ENCODE results near the gene ZNF821. TPM values are rescaled to one million over a fixed set of nuclear protein-coding genes. Genes with fewer than 3 reads are reported as not detected.
A peak's percentile ranks its signal among the peaks of the same experiment; 100 is the strongest.
"Not testable (repeated sequence)": the region's sequence is repeated elsewhere in the genome, so short reads cannot be mapped to it uniquely, and the experiment has no call there.

ZNF821 gene
- total RNA-seq, 2 experiments from 2014 or later, result 7.1 to 7.7 TPM

- ChIA-PET CTCF (interaction anchor here (1.3 to 2.9 kb wide), 2 partner anchors 14 to 17 kb away, joined by 3 to 8 read pairs; no protein-coding TSS in a partner anchor), POLR2A (no interaction called here)
- no peaks in the 10 kb centered on the region for H3K9me3 Mint-ChIP-seq
- no peaks in the 10 kb centered on the region for H3K27me3 Mint-ChIP-seq
- H3K4me3 Mint-ChIP-seq, result no peak overlapping the region
- H3K4me1 Mint-ChIP-seq, result peaks cover 30% of the 10 kb centered on the region
- DNase-seq, result no peak
- H3K27ac Mint-ChIP-seq, result no peak overlapping the region
- peaks cover 78% of the 10 kb centered on the region for H3K36me3 Mint-ChIP-seq (ENCODE audit: low read depth)
Observed at GRCh38 chr16:71917900-71918299, 33.9 kb upstream of the ZNF821 start.

GRCh38 chr16:71916397-71916920 lies 32.5 kb upstream of the ZNF821 start:
- peaks cover 32% of the 10 kb centered on the region for H3K4me1 Mint-ChIP-seq
- H3K4me3 Mint-ChIP-seq, result no peak overlapping the region
- no peaks in the 10 kb centered on the region for H3K27me3 Mint-ChIP-seq
- DNase-seq, result no peak
- H3K27ac Mint-ChIP-seq, result no peak overlapping the region
- CTCF ChIA-PET, result interaction anchor here (0.9 to 2.9 kb wide), 5 partner anchors 9 to 49 kb away, joined by 3 to 8 read pairs (median 3); no protein-coding TSS in a partner anchor
- no peaks in the 10 kb centered on the region for H3K9me3 Mint-ChIP-seq
- H3K36me3 Mint-ChIP-seq (ENCODE audit: low read depth), result peaks cover 77% of the 10 kb centered on the region
- POLR2A ChIA-PET, result no interaction called here

DNA sequence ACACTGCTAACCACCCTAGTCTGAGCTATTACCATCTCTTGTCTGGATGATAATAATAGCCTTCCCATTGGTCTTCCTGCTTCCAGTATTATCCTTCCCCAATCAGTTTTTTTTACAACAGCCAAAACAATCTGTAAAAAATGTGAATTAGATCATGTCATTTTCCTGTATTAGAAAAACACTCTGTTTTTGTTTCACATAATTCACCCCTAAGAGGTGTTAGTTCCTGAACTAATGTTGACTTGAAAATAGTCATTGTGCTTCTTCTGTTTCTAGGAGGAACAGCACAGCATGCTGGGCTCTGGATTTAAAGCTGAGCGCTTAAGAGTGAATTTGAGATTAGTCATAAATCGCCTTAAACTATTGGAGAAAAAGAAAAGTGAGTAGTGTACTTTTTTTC lies 31.4 kb upstream of the ZNF821 start:
- H3K36me3 Mint-ChIP-seq (ENCODE audit: low read depth), result peaks cover 66% of the 10 kb centered on the region
- peaks cover 35% of the 10 kb centered on the region for H3K4me1 Mint-ChIP-seq
- DNase-seq, result no peak
- no peaks in the 10 kb centered on the region for H3K9me3 Mint-ChIP-seq
- ChIA-PET POLR2A (interaction anchor here (0.7 kb wide), 1 partner anchor 9 kb away, joined by 3 read pairs; no protein-coding TSS in a partner anchor), CTCF (interaction anchor here (0.6 to 1.8 kb wide), 3 partner anchors 19 to 88 kb away, joined by 3 to 5 read pairs (median 3); no protein-coding TSS in a partner anchor)
- H3K4me3 Mint-ChIP-seq, result no peak overlapping the region
- H3K27me3 Mint-ChIP-seq, result no peaks in the 10 kb centered on the region
- no peak overlapping the region for H3K27ac Mint-ChIP-seq

DNA sequence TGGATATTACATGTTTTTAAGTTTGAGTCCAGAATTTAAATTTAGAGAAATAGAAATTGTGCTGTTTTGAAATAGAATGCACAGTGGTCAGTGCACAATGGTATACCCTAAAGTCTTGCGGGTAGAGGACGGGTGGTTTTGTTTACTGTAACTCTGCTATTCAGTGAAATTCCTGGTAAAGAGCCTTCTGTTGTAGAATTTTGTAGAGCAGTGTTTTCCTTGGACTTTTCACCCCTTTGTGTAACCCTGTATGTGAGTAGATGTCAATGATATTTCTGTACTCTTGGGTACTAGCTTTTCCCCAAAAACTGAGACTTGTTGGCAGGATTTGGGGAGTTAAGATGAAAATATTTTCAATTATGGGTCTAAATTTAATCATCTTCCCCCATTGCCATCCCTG lies 30.8 kb upstream of the ZNF821 start:
- Mint-ChIP-seq H3K4me3 (no peak overlapping the region), H3K27me3 (no peaks in the 10 kb centered on the region), H3K27ac (no peak overlapping the region), H3K4me1 (peaks cover 39% of the 10 kb centered on the region), H3K36me3 (ENCODE audit: low read depth) (peaks cover 62% of the 10 kb centered on the region), H3K9me3 (no peaks in the 10 kb centered on the region)
- ChIA-PET CTCF (interaction anchor here (1.2 kb wide), 1 partner anchor 20 kb away, joined by 3 read pairs; no protein-coding TSS in a partner anchor), POLR2A (interaction anchor here (0.7 kb wide), 1 partner anchor 9 kb away, joined by 3 read pairs; no protein-coding TSS in a partner anchor)
- no peak for DNase-seq

DNA sequence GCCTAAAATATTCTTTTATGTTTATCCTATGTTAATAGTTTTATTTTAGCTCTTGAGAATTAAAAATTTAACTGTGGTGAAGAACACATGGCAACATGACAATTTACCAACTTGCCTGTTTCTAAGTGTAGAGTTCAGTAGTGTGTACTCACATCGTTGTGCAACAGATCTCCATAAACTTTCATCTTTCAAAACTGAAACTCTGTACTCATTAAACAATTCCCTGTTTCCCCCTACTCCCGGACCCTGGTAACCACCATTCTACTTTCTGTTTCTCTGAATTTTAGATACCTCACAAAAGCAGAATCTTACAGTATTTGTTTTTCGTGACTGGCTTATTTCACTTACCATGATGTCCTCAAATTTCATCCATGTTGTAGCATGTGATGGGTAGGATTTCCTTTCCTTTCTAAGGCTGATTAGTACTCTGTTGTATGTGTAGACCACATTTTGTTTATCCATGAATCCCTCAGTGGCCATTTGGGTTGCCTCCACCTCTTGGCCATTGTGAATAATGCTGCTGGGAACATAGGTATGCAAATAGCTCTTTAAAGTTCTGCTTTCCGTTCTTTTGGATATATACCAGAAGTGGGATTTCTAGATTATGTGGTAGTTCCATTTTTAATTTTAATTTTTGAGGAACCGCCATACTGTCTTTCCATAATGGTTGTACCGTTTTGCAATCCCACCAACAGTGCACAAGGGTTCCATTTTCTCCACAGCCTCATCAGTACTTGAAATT lies 28.7 kb upstream of the ZNF821 start:
- peaks cover 48% of the 10 kb centered on the region for H3K36me3 Mint-ChIP-seq (ENCODE audit: low read depth)
- H3K4me3 Mint-ChIP-seq, result no peak overlapping the region
- H3K9me3 Mint-ChIP-seq, result no peaks in the 10 kb centered on the region
- no peaks in the 10 kb centered on the region for H3K27me3 Mint-ChIP-seq
- H3K4me1 Mint-ChIP-seq, result peaks cover 45% of the 10 kb centered on the region
- POLR2A ChIA-PET, result no interaction called here
- CTCF ChIA-PET, result no interaction called here
- no peak for DNase-seq
- no peak overlapping the region for H3K27ac Mint-ChIP-seq

GRCh38 chr16:71911121-71911520 lies 27.1 kb upstream of the ZNF821 start:
- ChIA-PET CTCF (no interaction called here), POLR2A (no interaction called here)
- H3K27me3 Mint-ChIP-seq, result no peaks in the 10 kb centered on the region
- peaks cover 40% of the 10 kb centered on the region for H3K36me3 Mint-ChIP-seq (ENCODE audit: low read depth)
- no peak overlapping the region for H3K4me3 Mint-ChIP-seq
- H3K4me1 Mint-ChIP-seq, result peaks cover 44% of the 10 kb centered on the region
- no peak overlapping the region for H3K27ac Mint-ChIP-seq
- no peaks in the 10 kb centered on the region for H3K9me3 Mint-ChIP-seq
- DNase-seq, result no peak

- not testable (repeated sequence) for H3K27me3 Mint-ChIP-seq, H3K9me3 Mint-ChIP-seq, DNase-seq
- Mint-ChIP-seq H3K4me1 (peaks cover 57% of the 10 kb centered on the region), H3K27ac (peak overlapping the region; percentile 66), H3K4me3 (peak overlapping the region; percentile 5), H3K36me3 (ENCODE audit: low read depth) (peaks cover 23% of the 10 kb centered on the region)
- CTCF ChIA-PET, result interaction anchor here (0.7 to 2.8 kb wide), 2 partner anchors 24 to 89 kb away, joined by 3 to 12 read pairs; no protein-coding TSS in a partner anchor
- POLR2A ChIA-PET, result interaction anchor here (0.5 kb wide), 1 partner anchor 9 kb away, joined by 3 read pairs; no protein-coding TSS in a partner anchor
Observed at GRCh38 chr16:71905765-71906164, 21.8 kb upstream of the ZNF821 start.

- no peaks in the 10 kb centered on the region for H3K9me3 Mint-ChIP-seq
- peaks cover 21% of the 10 kb centered on the region for H3K36me3 Mint-ChIP-seq (ENCODE audit: low read depth)
- ChIA-PET CTCF (interaction anchor here (0.7 to 1.6 kb wide), 4 partner anchors 13 to 64 kb away, joined by 3 to 8 read pairs (median 4); no protein-coding TSS in a partner anchor), POLR2A (no interaction called here)
- no peak overlapping the region for H3K27ac Mint-ChIP-seq
- no peak overlapping the region for H3K4me3 Mint-ChIP-seq
- no peaks in the 10 kb centered on the region for H3K27me3 Mint-ChIP-seq
- peaks cover 60% of the 10 kb centered on the region for H3K4me1 Mint-ChIP-seq
- DNase-seq, result no peak
Observed at GRCh38 chr16:71904239-71904638, 20.3 kb upstream of the ZNF821 start.

- Mint-ChIP-seq H3K4me3 (no peak overlapping the region), H3K9me3 (no peaks in the 10 kb centered on the region), H3K4me1 (peaks cover 61% of the 10 kb centered on the region), H3K27me3 (no peaks in the 10 kb centered on the region), H3K27ac (no peak overlapping the region), H3K36me3 (ENCODE audit: low read depth) (peaks cover 23% of the 10 kb centered on the region)
- no peak for DNase-seq
- CTCF ChIA-PET, result interaction anchor here (0.6 to 1.6 kb wide), 6 partner anchors 11 to 119 kb away, joined by 3 to 8 read pairs (median 4); no protein-coding TSS in a partner anchor
- POLR2A ChIA-PET, result no interaction called here
Observed at GRCh38 chr16:71903608-71904007, 19.6 kb upstream of the ZNF821 start.

- no peaks in the 10 kb centered on the region for H3K9me3 Mint-ChIP-seq
- no peak overlapping the region for H3K4me3 Mint-ChIP-seq
- no peak overlapping the region for H3K27ac Mint-ChIP-seq
- H3K36me3 Mint-ChIP-seq (ENCODE audit: low read depth), result peaks cover 23% of the 10 kb centered on the region
- no peak for DNase-seq
- POLR2A ChIA-PET, result interaction anchor here (0.6 kb wide), 1 partner anchor 29 kb away, joined by 3 read pairs; no protein-coding TSS in a partner anchor
- H3K27me3 Mint-ChIP-seq, result no peaks in the 10 kb centered on the region
- peaks cover 61% of the 10 kb centered on the region for H3K4me1 Mint-ChIP-seq
- CTCF ChIA-PET, result interaction anchor here (0.6 to 1.6 kb wide), 7 partner anchors 10 to 118 kb away, joined by 3 to 8 read pairs (median 3); no protein-coding TSS in a partner anchor
Observed at GRCh38 chr16:71902656-71903365, 18.8 kb upstream of the ZNF821 start.

GRCh38 chr16:71899171-71899570 lies 15.2 kb upstream of the ZNF821 start:
- no peak overlapping the region for H3K27ac Mint-ChIP-seq
- CTCF ChIA-PET, result interaction anchor here (0.6 to 9.2 kb wide), 2 partner anchors 16 to 1297 kb away, joined by 3 to 55 read pairs; partner anchors contain the start of gene ZNF821
- no peaks in the 10 kb centered on the region for H3K27me3 Mint-ChIP-seq

DNA sequence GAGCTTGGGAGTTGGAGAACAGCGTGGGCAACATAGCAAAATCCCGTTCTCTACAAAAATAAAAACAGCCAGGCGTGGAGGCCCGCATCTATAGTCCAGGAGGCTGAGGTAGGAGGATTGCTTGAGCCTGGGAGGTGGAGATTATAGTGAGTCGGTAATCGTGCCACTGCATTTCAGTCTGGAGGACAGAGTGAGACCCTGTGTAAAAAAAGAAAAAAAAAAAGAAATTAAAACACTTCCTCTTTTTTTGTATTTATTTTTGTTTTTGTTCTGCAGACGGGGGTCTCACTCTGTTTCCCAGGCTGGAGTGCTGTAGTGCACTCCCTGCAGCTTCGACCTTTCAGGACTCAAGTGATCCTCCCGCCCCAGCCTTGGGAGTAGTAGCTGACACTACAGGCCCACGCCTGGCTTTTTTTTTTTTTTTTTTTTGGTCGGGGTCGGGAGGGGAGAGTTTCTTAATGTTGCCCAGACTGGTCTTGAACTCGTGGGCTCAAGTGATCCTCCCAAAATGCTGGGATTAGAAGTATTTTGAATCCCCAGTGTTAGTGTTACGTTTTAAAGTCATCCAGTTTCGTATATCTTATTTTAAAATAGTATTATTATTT lies 12.9 kb upstream of the ZNF821 start:
- Mint-ChIP-seq H3K4me3 (peak overlapping the region; percentile 93), H3K9me3 (no peaks in the 10 kb centered on the region), H3K27me3 (no peaks in the 10 kb centered on the region), H3K27ac (peak overlapping the region; percentile 67), H3K36me3 (ENCODE audit: low read depth) (peaks cover 20% of the 10 kb centered on the region), H3K4me1 (peaks cover 32% of the 10 kb centered on the region)
- ChIA-PET CTCF (interaction anchor here (9.2 kb wide), 1 partner anchor 14 kb away, joined by 55 read pairs; the partner anchor contains the start of gene ZNF821), POLR2A (interaction anchor here (0.6 kb wide), 2 partner anchors 53 to 161 kb away, joined by 3 read pairs; no protein-coding TSS in a partner anchor)
- DNase-seq, result no peak

More at GRCh38 chr16:71899171-71899570, 15.2 kb upstream of the ZNF821 start:
- H3K4me1 Mint-ChIP-seq, result peaks cover 41% of the 10 kb centered on the region
- peaks cover 28% of the 10 kb centered on the region for H3K36me3 Mint-ChIP-seq (ENCODE audit: low read depth)
- no peak for DNase-seq
- POLR2A ChIA-PET, result no interaction called here
- H3K9me3 Mint-ChIP-seq, result no peaks in the 10 kb centered on the region
- no peak overlapping the region for H3K4me3 Mint-ChIP-seq

Measured in activated CD4-positive, alpha-beta T cell treated with anti-CD3 and anti-CD28 coated beads, Interleukin-2, amount 10 ng/mL, durations not matched to agents 7 days and 5 days (primary cell).